Suppressor macrophage (primary cell): ENCODE measurements around the gene GDF15.

Experiments used
- DNase-seq, 4 experiments: peaks; one replicate each; pipeline ENCODE4 v3.0.0-alpha.2; 2020 to 2022

Gene GDF15

GRCh38 chr19:18431351-18432197 is 45.6 kb downstream of the GDF15 start:
- DNase-seq, result no peak

GRCh38 chr19:18432275-18433014 is 46.5 kb downstream of the GDF15 start:
- no peak for DNase-seq

DNA sequence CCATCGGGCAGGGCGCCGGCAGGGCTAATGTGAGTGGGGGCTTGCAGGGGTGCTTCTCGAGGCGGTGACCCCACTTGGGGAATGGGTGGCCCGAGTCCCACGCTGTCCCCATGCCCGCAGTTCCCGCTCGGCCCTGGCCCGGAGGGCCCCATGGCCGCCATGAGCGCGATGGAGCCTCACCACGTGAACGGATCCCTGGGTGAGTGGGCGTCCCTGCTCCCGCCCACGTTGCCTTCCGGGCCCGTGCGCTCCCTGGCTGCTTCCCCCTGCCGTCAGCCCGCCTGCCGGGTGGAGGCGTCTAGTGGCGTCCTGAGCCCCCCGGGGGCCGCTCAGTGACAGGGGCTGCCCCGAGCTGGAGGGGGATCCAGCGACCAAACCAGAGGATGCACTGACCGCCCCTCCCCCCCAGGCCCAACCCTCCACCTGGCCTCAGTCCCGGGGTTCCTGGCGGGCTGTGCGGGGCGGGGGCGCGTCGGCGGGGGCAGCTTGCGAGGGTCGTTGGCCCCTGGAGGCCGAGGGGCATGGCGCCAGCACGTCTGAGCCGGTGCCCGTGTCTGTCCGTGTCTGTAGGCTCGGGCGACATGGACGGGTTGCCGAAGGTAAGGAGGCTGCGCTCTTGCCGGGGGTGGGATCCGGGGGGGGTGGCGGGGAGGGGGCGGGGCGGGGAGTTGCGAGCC is 47.2 kb downstream of the GDF15 start:
- peak in 3 of 4 experiments; percentile 59 to 78 (median 74) for DNase-seq

DNA sequence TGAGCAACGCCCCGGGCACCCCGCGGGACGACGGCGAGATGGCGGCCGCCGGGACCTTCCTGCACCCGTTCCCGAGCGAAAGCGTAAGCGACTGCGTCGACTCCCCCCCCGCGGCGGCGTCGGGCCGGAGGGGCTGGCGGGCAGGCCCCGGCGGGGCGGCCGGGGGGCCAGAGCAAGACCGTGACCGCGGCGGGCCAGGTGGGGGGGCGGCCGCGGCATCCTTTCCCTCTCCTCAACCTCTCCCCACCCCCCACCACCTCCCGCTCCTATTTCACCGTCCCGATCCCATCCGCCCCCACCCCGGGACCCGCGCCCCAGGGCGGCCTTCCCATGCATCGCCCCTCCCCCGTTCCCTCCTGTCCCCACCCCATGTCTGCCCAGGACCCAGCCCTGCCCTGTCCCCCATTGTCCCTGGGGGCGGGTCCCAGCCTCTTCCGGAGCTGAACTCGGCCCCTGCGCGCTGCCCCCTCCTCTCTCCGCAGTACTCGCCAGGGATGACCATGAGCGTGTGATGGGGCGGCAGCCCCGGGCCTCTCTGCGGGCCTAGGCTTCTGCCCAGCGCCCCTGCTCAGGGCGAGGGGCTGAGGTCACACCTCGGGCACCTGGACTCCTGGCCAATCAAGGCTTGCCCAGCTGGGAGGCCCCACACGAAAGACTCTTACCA is 47.9 kb downstream of the GDF15 start:
- DNase-seq, result no peak

GRCh38 chr19:18434411-18435175 is 48.6 kb downstream of the GDF15 start:
- DNase-seq, result no peak

- DNase-seq, result peak in 1 of 4 experiments; percentile 33
Measured at GRCh38 chr19:18435178-18435841, 49.4 kb downstream of the GDF15 start.

DNA sequence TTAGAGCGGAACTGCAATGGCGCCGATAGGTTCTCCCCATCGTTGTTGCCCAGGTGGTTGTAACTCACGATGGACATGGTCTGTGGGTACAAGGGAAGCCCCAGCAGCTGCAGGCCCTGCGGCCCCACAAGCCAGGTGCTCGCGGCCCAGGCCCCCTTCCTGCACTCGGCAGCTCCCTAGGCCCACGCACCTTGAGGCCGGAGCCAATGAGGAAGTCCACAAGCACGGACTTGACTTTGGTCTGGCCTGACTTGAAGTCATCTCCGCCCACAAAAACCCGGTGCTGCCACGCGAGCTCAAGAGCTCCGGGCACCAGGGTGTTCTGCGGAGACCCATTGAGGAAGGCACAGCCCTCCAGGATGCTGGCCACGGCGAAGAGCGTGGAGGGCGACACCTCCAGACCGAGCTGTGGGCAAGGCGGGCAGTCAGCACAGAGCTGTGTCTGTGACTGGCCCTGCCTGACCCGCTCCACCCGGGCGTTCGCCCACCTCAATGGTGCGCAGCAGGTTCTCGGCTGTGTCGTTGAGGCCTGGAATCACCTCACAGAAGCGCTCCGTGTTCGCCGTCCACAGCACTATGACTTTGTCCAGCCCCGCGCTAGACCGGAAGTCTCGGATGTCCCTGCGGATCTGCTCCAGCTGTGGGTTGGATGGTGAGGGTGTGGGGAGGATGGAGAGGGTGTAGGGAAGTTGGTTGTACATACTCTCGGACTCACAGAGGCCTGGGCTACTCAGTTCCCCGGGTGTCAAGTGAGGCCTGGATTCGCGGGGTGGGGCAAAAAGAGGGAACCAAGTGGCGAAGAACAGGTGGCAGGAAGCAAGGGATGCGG is 50.1 kb downstream of the GDF15 start:
- peak; percentile 66 to 88 (median 82) for DNase-seq

- peak in 3 of 4 experiments; percentile 43 to 56 (median 44) for DNase-seq
Measured at GRCh38 chr19:18436671-18437490, 50.9 kb downstream of the GDF15 start.

DNA sequence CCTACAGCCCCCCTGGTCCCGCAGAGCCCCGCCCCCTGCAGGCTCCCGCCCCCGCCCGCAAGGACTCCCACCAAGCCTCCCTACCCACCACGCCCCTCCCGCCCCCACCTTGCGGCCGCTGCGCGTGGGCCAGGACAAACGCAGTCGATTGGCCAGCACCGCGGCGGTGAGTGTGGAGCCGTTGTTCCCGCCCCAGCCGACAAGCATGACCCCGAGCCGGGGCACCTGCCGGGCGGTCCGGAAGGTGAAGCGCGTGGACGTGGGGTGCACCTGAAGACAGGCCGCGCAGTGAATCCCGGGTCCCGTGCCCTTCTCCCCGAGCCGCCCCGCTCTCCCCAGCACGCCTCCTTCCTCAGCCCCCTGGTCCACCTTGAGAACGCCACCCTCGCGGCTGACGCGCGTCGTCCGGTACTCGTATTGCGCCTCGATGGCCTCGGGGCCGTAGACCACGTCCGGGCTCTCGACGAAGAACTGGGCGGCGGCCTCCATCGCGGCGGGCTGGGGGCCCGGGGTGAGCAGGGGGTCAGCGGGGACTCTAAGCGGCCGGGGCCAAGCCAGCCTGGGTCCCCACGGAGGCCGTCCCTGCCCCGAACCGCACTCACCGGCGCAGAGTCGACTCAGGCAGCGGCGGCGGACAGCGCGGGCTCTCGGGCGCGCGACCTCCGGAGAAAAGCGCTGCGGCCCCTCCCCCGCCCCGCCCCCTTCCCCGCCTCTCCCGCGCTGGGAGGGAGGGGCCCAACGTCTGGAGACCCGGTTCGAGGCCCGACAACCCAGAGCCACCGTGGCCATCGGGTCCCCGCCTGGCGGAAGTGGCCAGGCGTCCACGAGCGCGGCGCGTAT is 51.8 kb downstream of the GDF15 start, which contains the start of gene ISYNA1:
ISYNA1 (minus strand) TSS at position 643 of the 840 bp plus-strand sequence; CDS start at position 489, 154 bp downstream.
- peak in 3 of 4 experiments; percentile 22 to 53 (median 42) for DNase-seq

- DNase-seq, result no peak
Measured at GRCh38 chr19:18438331-18439024, 52.5 kb downstream of the GDF15 start.
